ENCODE results near the gene MRGPRD.
A peak's percentile ranks its signal among the peaks of the same experiment; 100 is the strongest.

Gene MRGPRD

GRCh38 chr11:68966894-68967780, 13.6 kb downstream of the MRGPRD start:
- DNase-seq: no peak

GRCh38 chr11:68965901-68966853, 14.6 kb downstream of the MRGPRD start:
- DNase-seq: no peak

GRCh38 chr11:68963779-68964178, 17.0 kb downstream of the MRGPRD start:
- no peak for DNase-seq

- no peak for DNase-seq
Measured at GRCh38 chr11:68962527-68963250, 18.1 kb downstream of the MRGPRD start.

- no peak for DNase-seq
Measured at GRCh38 chr11:68961245-68961644, 19.5 kb downstream of the MRGPRD start.

- no peak for DNase-seq
Measured at GRCh38 chr11:68960294-68961071, 20.3 kb downstream of the MRGPRD start.

- DNase-seq: no peak
Measured at GRCh38 chr11:68959465-68960293, 21.1 kb downstream of the MRGPRD start.

- no peak for DNase-seq
Measured at GRCh38 chr11:68958211-68958610, 22.6 kb downstream of the MRGPRD start.

GRCh38 chr11:68956547-68957254, 24.1 kb downstream of the MRGPRD start:
- no peak for DNase-seq

- DNase-seq: no peak
Measured at GRCh38 chr11:68956142-68956541, 24.6 kb downstream of the MRGPRD start.

GRCh38 chr11:68955607-68955958, 25.2 kb downstream of the MRGPRD start:
- DNase-seq: no peak

- no peak for DNase-seq
Measured at GRCh38 chr11:68954836-68955606, 25.8 kb downstream of the MRGPRD start.

GRCh38 chr11:68950762-68951161, 30.0 kb downstream of the MRGPRD start:
- no peak for DNase-seq

GRCh38 chr11:68950270-68950669, 30.5 kb downstream of the MRGPRD start:
- DNase-seq: no peak

- no peak for DNase-seq
Measured at GRCh38 chr11:68948935-68949334, 31.9 kb downstream of the MRGPRD start.

GRCh38 chr11:68948496-68948895, 32.3 kb downstream of the MRGPRD start:
- DNase-seq: no peak

- no peak for DNase-seq
Measured at GRCh38 chr11:68947151-68947550, 33.6 kb downstream of the MRGPRD start.

- no peak for DNase-seq
Measured at GRCh38 chr11:68946416-68947090, 34.2 kb downstream of the MRGPRD start.

- DNase-seq: peak; percentile 50
Measured at GRCh38 chr11:68942751-68943271, 38.0 kb downstream of the MRGPRD start.
